ENCODE results near the gene GNG4. TPM values are rescaled to one million over a fixed set of nuclear protein-coding genes. Genes with fewer than 3 reads are reported as not detected.
"Not testable (repeated sequence)": the region's sequence is repeated elsewhere in the genome, so short reads cannot be mapped to it uniquely, and the experiment has no call there.

GNG4 gene
- total and polyA plus RNA-seq, 5 donors from 2014 or later, result not detected

- Histone ChIP-seq H3K4me1 (ENCODE audit: control insufficient read depth, insufficient read depth, low read length, poor library complexity, severe bottlenecking) (peaks cover 15% of the 10 kb centered on the region), H3K4me3 (ENCODE audit: low read depth, low read length) (no peak overlapping the region), H3K36me3 (ENCODE audit: control insufficient read depth, insufficient read depth, low read length) (no peaks in the 10 kb centered on the region), H3K27me3 (ENCODE audit: control insufficient read depth, insufficient read depth, low read length) (no peaks in the 10 kb centered on the region), H3K27ac (ENCODE audit: insufficient read depth, low read length, poor library complexity, severe bottlenecking) (no peak overlapping the region), H3K9me3 (ENCODE audit: control insufficient read depth in 2 of 2, low read length in 2 of 2) (no peaks in the 10 kb centered on the region)
- Mint-ChIP-seq H3K27ac (peak overlapping the region in 1 of 3 donors; percentile 14), H3K9me3 (no peaks in the 10 kb centered on the region), H3K36me3 (no peaks in the 10 kb centered on the region), H3K4me3 (no peak overlapping the region), H3K27me3 (peaks cover 39% of the 10 kb centered on the region), H3K4me1 (peaks cover 9 to 20% (median 12%) of the 10 kb centered on the region in 4 donors)
- ATAC-seq (ENCODE audit: low read depth in 2 of 2), result no peak
- DNase-seq, result no peak
Measured at GRCh38 chr1:235640580-235640979, 9.0 kb downstream of the GNG4 start.

DNA sequence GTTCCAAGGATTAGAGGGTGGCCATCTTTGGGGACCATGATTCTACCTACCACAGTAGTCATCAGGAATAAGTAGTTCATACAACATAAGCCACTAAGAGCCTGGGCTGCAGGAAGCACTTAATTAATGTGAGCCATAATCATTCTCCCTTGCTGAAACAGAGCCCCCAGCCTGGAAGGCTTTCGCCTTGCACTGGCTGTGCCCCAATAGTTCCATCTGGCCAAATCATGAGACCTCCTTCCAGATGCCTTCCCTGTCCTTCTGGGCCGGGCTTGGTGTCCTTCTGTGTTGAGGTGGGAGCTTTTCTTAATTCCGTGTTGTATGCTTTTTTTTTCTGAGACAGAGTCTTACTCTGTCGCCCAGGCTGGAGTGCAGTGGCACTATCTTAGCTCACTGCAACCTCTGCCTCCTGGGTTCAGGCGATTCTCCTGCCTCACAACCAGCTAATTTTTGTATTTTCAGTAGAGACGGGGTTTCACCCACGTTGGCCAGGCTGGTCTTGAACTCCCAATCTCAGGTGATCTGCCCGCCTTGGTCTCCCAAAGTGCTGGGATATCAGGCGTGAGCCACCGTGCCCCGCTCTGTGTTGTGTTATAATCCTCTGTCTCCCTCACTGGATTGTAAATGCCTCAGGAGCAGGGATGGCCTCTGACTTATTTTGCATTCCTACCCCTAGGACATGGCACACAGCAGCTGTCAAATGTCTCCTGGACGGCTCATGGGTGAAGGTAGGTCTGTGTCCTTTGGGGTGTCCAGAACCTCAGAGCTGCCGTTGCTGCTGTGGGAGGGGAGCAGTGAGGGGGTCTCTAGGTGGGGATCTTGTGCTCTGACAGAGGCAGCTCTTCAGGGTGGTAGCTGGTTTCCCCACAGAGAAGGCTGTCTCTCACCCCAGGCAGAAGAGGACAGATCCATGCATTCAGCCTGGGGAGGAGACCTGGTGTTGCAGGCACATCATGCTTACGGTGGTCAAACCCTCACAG is 10.1 kb downstream of the GNG4 start:
- DNase-seq, result no peak
- no peaks in the 10 kb centered on the region for H3K9me3 Mint-ChIP-seq
- no peak for ATAC-seq (ENCODE audit: low read depth in 2 of 2)
- Histone ChIP-seq H3K4me1 (ENCODE audit: control insufficient read depth, insufficient read depth, low read length, poor library complexity, severe bottlenecking) (peaks cover 15% of the 10 kb centered on the region), H3K36me3 (ENCODE audit: control insufficient read depth, insufficient read depth, low read length) (no peaks in the 10 kb centered on the region), H3K4me3 (ENCODE audit: low read depth, low read length) (no peak overlapping the region), H3K27me3 (ENCODE audit: control insufficient read depth, insufficient read depth, low read length) (no peaks in the 10 kb centered on the region), H3K27ac (ENCODE audit: insufficient read depth, low read length, poor library complexity, severe bottlenecking) (no peak overlapping the region), H3K9me3 (ENCODE audit: control insufficient read depth in 2 of 2, low read length in 2 of 2) (no peaks in the 10 kb centered on the region)
- H3K4me1 Mint-ChIP-seq, result peaks cover 9 to 17% (median 12%) of the 10 kb centered on the region in 4 donors
- H3K36me3 Mint-ChIP-seq, result no peaks in the 10 kb centered on the region
- H3K27me3 Mint-ChIP-seq, result peaks cover 36% of the 10 kb centered on the region
- H3K27ac Mint-ChIP-seq, result peak overlapping the region in 2 of 3 donors; percentile 35 to 66
- peak overlapping the region in 2 of 4 donors; percentile 17 to 41 for H3K4me3 Mint-ChIP-seq

GRCh38 chr1:235638612-235639011 is 11.0 kb downstream of the GNG4 start:
- H3K27me3 Mint-ChIP-seq, result peaks cover 33% of the 10 kb centered on the region
- not testable (repeated sequence) for ATAC-seq (ENCODE audit: low read depth in 2 of 2); H3K27me3 ChIP-seq (ENCODE audit: control insufficient read depth, insufficient read depth, low read length); H3K9me3 Mint-ChIP-seq; H3K4me3 ChIP-seq (ENCODE audit: low read depth, low read length); H3K36me3 ChIP-seq (ENCODE audit: control insufficient read depth, insufficient read depth, low read length); H3K9me3 ChIP-seq (ENCODE audit: control insufficient read depth in 2 of 2, low read length in 2 of 2); H3K36me3 Mint-ChIP-seq; DNase-seq; H3K27ac ChIP-seq (ENCODE audit: insufficient read depth, low read length, poor library complexity, severe bottlenecking)
- peak overlapping the region in 1 of 4 donors; percentile 17 for H3K4me3 Mint-ChIP-seq
- H3K27ac Mint-ChIP-seq, result peak overlapping the region in 1 of 3 donors; percentile 66
- peaks cover 15% of the 10 kb centered on the region for H3K4me1 ChIP-seq (ENCODE audit: control insufficient read depth, insufficient read depth, low read length, poor library complexity, severe bottlenecking)
- peaks cover 9 to 17% (median 12%) of the 10 kb centered on the region in 4 donors for H3K4me1 Mint-ChIP-seq

DNA sequence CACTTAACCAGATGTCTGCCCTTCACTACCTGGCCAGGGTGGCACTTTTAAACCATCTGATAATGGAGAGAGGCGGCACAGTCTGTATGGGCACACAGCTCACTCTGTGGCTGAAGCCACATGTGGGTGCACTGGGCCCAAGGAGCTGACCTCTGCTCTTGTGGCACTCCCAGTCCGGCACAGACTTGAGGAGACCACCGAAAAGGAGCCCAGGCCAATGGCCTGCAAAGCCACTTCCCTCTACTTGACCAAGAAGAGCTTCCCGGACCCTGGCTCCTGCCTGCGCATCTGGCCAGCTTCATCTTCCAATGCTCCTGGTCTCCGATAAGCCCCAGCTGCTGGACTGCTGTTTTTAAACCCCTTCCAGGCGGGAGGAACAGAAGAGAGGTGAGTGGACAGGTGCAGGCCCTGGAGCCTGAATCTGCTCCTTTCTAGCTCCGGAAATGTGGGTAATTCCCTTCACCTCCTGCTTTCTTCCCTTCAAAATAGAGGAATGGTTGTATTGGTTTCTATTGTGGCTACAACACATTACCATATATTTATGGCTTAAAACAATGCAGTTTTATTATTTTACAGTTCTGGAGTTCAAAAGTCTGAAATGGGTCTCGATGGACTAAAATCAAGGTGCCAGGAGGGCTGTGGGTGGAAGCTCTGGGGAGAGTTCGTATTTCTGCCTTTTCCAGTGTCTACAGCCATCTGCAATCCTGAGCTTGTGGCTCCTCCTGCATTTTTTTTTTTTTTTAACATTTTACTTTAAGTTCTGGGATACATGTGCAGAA is 11.6 kb downstream of the GNG4 start:
- Histone ChIP-seq H3K4me1 (ENCODE audit: control insufficient read depth, insufficient read depth, low read length, poor library complexity, severe bottlenecking) (peaks cover 15% of the 10 kb centered on the region), H3K27me3 (ENCODE audit: control insufficient read depth, insufficient read depth, low read length) (peaks cover 3% of the 10 kb centered on the region), H3K9me3 (ENCODE audit: control insufficient read depth in 2 of 2, low read length in 2 of 2) (no peaks in the 10 kb centered on the region), H3K27ac (ENCODE audit: insufficient read depth, low read length, poor library complexity, severe bottlenecking) (no peak overlapping the region), H3K36me3 (ENCODE audit: control insufficient read depth, insufficient read depth, low read length) (no peaks in the 10 kb centered on the region), H3K4me3 (ENCODE audit: low read depth, low read length) (no peak overlapping the region)
- DNase-seq, result no peak
- no peak overlapping the region for H3K4me3 Mint-ChIP-seq
- ATAC-seq (ENCODE audit: low read depth in 2 of 2), result no peak
- H3K36me3 Mint-ChIP-seq, result no peaks in the 10 kb centered on the region
- H3K4me1 Mint-ChIP-seq, result peaks cover 4 to 16% (median 8%) of the 10 kb centered on the region in 4 donors
- no peak overlapping the region for H3K27ac Mint-ChIP-seq
- H3K27me3 Mint-ChIP-seq, result peaks cover 28% of the 10 kb centered on the region
- peaks cover 0 to 3% (median 0%) of the 10 kb centered on the region in 7 donors for H3K9me3 Mint-ChIP-seq

DNA sequence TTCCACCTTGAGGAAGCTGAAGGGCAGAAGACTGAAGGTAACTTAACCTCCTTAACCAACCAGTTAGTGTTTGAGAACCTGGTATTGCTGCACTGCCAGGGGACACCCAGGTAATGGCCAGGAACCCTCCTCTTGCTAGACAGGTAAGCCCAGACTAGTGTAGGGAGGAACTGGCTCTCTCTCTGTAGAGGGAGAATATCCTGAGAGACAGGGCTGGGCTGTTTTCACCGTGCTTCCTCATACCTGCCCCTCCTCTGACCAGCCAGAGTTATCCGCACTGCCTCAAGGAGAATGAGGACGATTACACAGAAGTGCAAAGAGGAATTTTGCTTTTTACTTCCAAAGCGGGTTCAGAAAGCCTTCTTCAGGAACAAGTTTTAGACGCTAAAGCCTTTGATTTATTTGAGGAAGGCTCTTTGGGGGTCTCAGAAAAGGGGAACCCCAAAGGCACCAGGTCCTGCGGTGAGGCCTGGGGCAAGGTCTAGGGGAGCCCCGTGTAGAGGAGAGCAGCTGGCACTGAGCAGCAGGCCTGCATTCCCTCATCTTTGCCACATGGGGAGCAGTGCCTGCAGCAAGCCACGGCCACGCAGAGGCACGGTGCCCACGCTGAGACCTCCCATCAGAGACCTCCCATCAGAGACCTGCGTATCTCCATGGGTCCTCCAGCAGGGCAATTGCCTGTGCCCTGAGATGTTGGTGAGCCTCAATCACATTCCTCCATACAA is 13.5 kb downstream of the GNG4 start:
- Mint-ChIP-seq H3K36me3 (no peaks in the 10 kb centered on the region), H3K4me3 (no peak overlapping the region), H3K4me1 (peaks cover 0 to 7% (median 5%) of the 10 kb centered on the region in 4 donors), H3K9me3 (peaks cover 0 to 5% (median 0%) of the 10 kb centered on the region in 7 donors), H3K27ac (no peak overlapping the region), H3K27me3 (peaks cover 38% of the 10 kb centered on the region)
- Histone ChIP-seq H3K4me1 (ENCODE audit: control insufficient read depth, insufficient read depth, low read length, poor library complexity, severe bottlenecking) (no peaks in the 10 kb centered on the region), H3K4me3 (ENCODE audit: low read depth, low read length) (no peak overlapping the region), H3K27ac (ENCODE audit: insufficient read depth, low read length, poor library complexity, severe bottlenecking) (no peak overlapping the region), H3K9me3 (ENCODE audit: control insufficient read depth in 2 of 2, low read length in 2 of 2) (no peaks in the 10 kb centered on the region), H3K36me3 (ENCODE audit: control insufficient read depth, insufficient read depth, low read length) (no peaks in the 10 kb centered on the region), H3K27me3 (ENCODE audit: control insufficient read depth, insufficient read depth, low read length) (peaks cover 3% of the 10 kb centered on the region)
- DNase-seq, result no peak
- no peak for ATAC-seq (ENCODE audit: low read depth in 2 of 2)

DNA sequence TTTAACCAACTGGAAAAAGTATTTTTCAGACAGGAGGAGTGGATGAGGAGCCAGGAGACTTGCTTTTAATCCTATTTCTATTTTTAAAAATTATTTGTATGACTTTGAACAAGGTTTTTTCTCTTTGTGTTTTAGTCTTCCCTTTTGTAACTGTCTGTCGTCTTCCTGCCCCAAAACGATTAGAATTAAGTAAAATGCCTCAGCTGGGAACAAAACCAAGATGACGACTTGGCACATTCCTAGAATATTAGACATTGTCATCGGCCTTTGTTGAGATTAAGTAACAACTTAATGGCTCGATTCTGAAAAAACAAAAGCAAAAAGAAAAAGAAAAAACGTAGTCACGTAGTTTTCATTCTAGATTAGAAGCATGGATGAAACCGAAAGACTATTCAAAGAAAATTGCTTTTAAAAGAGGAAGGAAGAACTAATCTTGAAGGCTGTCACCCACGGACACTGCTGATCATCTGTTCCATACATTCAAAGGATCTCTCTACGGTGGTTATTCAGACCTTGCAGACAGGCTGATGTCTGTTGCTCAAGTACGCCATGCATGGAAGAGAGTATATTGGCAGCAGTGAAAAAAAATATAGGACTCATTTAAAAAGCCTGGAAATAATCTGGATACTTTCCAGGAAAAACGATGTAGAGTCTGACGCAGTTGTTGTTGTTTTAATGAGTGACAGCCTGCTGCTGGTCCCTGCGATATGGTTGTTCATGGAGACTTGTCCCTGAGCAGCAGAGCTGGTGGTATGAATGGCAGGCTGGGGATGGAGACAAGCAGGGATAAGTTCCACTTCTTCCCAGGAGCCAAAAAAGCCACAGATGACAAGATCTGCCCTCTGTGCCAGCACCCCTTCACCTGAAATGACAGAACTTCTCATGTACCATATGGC is 16.8 kb downstream of the GNG4 start:
- Histone ChIP-seq H3K9me3 (ENCODE audit: control insufficient read depth in 2 of 2, low read length in 2 of 2) (no peaks in the 10 kb centered on the region), H3K27me3 (ENCODE audit: control insufficient read depth, insufficient read depth, low read length) (peaks cover 3% of the 10 kb centered on the region), H3K27ac (ENCODE audit: insufficient read depth, low read length, poor library complexity, severe bottlenecking) (no peak overlapping the region), H3K36me3 (ENCODE audit: control insufficient read depth, insufficient read depth, low read length) (no peaks in the 10 kb centered on the region), H3K4me1 (ENCODE audit: control insufficient read depth, insufficient read depth, low read length, poor library complexity, severe bottlenecking) (no peaks in the 10 kb centered on the region), H3K4me3 (ENCODE audit: low read depth, low read length) (peak overlapping the region; percentile 26)
- DNase-seq, result peak in 1 of 3 donors; percentile 20
- Mint-ChIP-seq H3K9me3 (peaks cover 0 to 6% (median 0%) of the 10 kb centered on the region in 7 donors), H3K4me3 (no peak overlapping the region), H3K27me3 (peaks cover 37% of the 10 kb centered on the region), H3K4me1 (peaks cover 0 to 7% (median 5%) of the 10 kb centered on the region in 4 donors), H3K27ac (no peak overlapping the region), H3K36me3 (no peaks in the 10 kb centered on the region)
- ATAC-seq (ENCODE audit: low read depth in 2 of 2), result no peak

Measured in CD4-positive, CD25-positive, alpha-beta regulatory T cell (primary cell).